ENCODE results near the gene PIP5K1B.

The PIP5K1B gene

DNA sequence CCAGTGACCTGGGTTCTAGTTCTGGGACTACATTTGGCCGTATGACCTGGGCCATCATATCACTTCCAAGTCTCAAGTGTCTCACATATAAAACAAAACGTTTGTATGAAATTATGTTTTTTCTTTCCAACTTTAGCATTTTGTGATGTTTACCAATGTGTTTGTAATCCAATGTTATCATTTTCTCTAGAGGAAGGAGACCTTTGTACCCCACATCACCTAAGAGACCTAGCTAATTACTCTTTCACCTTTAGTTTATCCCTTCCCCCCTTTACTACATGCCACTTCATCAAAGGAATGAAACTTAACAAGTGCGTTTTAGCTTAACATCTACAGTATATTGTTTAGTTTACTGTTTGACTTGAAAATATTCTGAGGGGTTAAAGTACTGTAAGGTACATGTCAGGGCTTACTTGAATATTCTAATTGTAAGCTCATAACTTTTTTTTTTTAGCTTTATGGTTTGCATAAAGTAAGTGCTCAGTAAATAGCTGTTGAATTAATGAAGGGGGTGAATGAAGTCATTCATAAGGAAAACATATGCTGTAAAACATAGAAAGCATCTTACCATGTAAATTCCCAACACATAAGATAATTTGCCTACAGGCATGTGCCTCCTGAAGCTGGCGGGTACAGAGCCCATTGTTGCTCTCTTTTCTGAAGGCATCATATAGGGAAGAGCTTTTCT, 2.9 kb downstream of the PIP5K1B start:
- no peak for DNase-seq (ENCODE audit: low read depth)

- DNase-seq (ENCODE audit: low read depth), result no peak
Measured at GRCh38 chr9:68708513-68708912, 3.5 kb downstream of the PIP5K1B start.

GRCh38 chr9:68709291-68710110, 4.5 kb downstream of the PIP5K1B start:
- DNase-seq (ENCODE audit: low read depth), result no peak

DNA sequence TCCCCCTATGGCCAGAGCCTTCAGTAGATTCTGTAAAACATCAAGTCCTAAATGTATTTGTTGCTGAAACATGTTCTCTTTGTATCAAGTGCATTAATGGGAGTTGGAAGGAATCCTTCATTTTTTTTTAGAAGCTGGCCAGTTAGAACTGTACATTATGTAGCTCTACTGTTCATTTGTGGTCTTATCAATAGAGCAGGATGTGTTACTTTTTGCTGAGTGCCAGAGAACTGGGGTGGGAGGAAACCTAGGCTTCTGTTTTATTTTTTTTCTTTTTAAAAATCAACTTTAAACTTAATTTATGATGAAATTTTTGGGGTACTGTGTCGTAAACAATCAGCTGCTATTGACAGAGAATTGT, 5.1 kb downstream of the PIP5K1B start:
- no peak for DNase-seq (ENCODE audit: low read depth)

DNA sequence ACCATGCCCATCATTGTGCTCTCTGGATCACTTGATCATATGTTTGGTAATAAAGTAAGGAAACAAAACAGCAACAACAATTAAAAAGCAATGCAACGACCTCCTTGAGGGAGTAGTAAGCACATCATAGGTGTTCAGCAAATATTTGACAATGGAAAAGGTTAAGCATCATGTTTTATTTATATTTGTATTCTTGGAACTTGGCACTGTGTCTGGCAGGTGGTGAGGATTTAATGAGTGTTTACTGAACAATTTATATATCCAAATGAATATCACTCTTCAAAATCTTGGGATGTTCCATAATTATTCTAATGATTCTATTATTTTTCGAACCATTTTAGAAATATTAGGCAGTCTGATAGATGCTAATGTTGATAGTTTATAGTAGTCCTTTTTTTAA, 6.2 kb downstream of the PIP5K1B start:
- DNase-seq (ENCODE audit: low read depth), result no peak

DNA sequence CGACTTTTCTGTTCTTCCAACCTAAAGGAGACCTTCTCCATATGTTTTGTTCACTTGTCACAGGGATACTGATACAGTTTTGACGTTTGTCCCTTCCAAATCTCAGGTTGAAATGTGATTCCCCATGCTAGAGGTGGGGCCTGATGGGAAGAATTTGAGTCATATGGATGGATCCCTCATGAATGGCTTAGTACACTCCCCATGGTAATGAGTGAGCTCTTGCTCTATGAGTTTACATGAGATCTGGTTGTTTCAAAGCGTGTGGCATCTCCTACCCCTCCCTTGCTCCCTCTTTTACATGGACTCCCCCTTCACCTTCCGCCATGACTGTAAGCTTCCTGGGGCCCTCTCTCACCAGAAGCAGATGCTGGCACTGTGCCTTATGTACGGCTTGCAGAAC, 6.9 kb downstream of the PIP5K1B start:
- no peak for DNase-seq (ENCODE audit: low read depth)

- DNase-seq (ENCODE audit: low read depth), result no peak
Measured at GRCh38 chr9:68714416-68715180, 9.6 kb downstream of the PIP5K1B start.

GRCh38 chr9:68715181-68715456, 10.1 kb downstream of the PIP5K1B start:
- DNase-seq (ENCODE audit: low read depth), result no peak

DNA sequence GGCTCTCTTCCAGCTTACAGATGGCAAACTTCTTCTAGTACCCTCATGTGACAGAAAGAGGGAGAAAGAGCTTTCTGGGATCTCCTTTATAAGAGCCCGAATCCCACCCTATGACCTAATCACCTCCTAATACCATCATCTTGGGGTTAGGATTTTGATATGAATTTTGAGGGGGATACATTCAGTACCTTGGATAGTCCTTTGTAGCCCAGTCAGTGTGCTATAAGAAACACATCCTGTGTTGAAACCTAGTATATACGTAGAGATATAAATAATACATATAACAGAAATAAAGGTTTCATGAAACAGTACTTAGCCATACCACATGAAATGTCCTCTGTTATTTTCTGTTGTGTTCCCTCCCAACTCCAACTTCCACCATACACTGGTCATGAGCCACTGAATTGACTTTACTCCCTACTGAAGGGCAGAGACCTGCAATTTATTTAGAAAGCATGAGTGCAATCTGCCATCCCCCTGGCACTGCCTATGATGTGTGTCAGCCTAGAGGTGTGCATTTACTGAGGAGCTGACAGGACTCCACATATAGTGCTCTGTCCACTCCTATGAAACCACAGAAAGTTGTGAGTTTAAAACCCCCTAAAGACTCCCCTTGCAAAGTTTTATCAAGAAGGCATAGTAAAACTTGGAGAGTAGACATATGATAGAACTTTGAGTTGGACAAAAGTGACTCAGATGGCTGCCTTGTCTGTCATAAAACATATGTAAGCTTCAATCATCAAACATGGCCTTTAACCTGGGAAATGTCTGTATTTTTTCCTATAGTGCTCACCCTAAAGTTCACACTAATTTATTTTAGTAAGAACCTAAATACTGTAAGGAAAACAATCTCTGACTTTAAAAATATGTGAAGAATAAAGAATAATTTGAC, 12.8 kb downstream of the PIP5K1B start:
- DNase-seq (ENCODE audit: low read depth), result no peak

- DNase-seq (ENCODE audit: low read depth), result no peak
Measured at GRCh38 chr9:68719847-68720246, 14.8 kb downstream of the PIP5K1B start.

DNA sequence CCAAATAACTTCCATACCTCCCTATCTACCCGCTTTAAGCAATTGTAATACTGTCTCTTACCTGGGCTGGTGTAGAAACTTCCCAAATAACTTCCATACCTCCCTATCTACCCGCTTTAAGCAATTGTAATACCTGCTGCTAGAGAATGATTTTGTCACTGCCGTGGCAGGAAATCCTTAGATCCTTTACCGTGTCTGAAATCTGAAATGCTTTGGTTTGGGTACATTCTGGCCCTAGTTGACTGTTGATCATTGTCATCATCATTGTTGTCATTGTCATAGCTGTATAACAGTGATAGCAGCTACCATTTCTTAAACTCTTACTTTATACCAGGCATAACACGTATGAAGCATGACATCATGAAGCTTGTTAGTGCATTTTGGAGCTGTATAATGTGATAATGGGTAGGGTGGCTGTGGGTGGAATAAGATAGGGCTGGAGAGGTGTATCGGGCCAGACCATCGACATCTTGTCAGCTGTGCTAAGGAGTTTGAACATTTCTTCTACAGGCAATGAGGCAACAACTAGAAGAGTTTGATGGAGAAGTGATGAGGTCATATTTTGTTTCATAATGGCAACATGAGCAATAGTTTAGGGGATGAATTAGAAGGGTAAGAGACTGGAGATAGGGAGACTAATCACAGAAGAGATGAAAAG, 15.7 kb downstream of the PIP5K1B start:
- no peak for DNase-seq (ENCODE audit: low read depth)

DNA sequence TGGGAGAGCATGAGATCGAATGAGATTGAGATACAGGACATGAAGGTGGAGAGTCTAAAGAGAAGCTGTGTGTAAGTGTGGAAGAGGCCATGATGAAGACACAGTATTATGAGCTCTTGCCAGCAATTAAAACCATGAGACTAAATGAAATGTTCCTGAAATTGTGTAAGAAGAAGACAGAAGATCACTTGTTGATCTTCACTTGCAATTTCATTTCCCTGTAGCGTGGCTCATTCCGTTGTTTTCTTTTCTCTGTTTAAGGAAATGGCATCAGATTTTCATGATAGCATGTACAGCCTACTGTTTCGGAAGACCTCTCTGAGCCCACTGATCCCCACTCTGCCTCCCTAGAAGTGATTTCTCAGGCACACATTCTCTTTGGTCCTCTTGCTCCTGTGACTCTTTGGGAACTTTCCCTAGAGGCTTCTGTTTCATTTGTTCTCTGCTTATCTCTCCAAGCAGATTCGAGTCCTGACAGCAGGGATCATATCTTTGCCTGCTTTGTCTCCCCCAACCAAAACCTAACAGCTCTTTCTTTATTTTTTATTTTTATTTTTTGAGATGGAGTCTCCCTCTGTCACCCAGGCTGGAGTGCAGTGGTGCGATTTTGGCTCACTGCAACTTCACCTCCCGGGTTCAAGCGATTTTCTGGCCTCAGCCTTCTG, 16.8 kb downstream of the PIP5K1B start:
- no peak for DNase-seq (ENCODE audit: low read depth)

DNA sequence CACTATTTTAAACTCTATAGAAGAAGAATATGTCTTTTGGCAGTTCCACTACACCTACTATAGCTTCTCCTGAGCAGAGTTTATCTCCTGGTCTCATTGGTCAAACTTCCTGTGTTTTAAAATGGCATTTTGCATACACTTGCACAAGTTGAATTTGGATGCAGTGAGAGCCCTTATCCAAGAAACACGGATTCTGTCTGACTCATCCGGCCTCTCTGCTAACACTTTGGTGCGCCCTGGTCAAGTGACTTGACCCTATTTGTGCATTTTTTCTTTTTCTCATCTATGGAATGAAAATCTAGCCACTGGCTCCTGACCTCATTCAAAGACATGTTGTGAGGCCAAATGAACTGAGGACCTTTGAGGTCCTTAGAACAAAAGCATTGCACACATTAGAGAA, 20.0 kb downstream of the PIP5K1B start:
- no peak for DNase-seq (ENCODE audit: low read depth)

- no peak for DNase-seq (ENCODE audit: low read depth)
Measured at GRCh38 chr9:68726489-68726888, 21.4 kb downstream of the PIP5K1B start.

DNA sequence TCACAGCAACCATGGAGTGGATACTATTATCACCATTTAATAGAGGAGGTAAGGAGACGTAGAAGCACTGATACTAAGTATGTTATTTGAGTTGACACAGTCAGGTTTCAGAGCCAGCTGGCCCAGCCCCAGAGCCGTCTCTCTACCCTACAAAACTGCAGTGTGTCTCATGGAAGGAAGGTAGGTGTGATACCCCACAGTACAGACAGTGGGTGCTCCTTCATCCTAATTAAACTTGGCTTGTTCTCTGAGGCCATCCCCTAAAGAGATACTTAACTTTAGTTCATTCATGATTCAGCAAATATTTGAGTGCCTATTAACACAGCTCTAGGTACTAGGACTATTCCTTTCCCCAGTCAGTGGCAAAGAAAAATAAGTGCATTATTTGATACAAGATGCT, 22.6 kb downstream of the PIP5K1B start:
- no peak for DNase-seq (ENCODE audit: low read depth)

- DNase-seq (ENCODE audit: low read depth), result no peak
Measured at GRCh38 chr9:68728731-68729130, 23.7 kb downstream of the PIP5K1B start.

DNA sequence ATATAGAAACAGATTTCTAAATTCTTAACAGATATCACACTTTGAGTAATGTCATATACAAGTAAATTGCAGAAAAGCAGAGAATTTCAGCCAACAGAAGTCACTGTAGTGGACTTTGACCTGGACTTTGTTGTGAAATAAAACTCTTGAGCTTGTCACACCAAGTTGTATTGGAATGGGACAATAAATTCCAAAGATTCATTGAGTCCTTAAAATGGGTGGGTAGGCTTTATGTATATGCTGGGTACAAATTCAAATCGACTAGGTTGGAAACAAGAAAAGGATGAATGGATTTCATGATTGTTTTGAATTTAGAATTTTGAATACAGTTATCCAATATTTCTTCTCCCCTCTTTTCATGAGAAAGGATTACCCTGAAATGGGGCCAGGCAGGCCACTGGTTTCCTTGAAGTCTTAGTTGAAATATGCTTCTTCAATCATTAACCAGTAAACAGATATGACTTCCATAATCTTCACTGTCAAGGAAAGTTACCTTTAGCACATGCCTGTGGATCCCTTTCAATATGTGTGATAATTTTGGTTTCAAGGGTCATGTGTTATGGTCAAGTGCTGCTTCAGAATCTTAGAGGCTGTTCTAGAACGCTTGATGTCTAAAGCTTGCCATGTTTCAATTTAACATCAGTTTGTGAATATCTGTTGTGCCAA, 25.7 kb downstream of the PIP5K1B start:
- DNase-seq (ENCODE audit: low read depth), result no peak

DNA sequence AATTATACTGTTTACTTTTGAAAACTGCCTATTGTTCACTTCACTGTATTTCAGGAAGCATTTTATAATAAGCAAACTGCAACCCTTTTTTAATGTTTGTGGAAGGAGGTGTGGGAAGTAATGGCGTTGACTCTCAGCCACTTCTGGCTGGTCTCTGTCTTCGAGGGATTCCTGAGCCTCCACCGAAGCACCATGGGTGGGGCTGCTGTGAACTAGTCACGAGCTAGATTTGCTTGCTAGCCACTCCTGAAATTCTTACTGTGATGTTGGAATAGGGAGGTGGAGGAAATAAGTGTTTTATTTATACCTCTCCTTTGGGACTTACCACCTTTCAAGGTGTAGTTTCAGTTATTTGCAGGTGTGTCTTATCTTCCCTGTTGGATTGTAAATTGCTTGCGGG, 26.8 kb downstream of the PIP5K1B start:
- no peak for DNase-seq (ENCODE audit: low read depth)

GRCh38 chr9:68732405-68733020, 27.5 kb downstream of the PIP5K1B start:
- no peak for DNase-seq (ENCODE audit: low read depth)

DNA sequence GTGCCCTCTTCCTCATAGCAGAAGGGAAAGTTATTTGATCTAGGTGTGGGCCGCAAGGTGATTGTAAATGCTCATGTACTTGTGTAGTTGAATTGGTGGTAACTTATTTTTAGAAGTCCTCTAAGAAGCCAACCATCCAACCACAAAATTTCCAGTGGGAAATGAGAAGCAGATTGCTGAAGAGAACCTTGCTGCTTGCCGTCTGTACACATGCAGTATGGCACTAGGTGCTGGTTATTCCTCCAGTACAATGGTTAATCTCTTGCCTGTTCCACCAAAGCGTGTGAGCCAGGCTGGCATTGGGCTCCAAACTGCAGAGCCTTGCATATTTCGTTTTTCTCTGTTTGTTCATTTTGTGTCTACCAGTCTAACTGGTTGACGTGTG, 28.0 kb downstream of the PIP5K1B start:
- DNase-seq (ENCODE audit: low read depth), result no peak

All from GM04503 (cell line).